GM19372 (cell line): ENCODE measurements around the gene CUX1.
"Not testable (repeated sequence)": the region's sequence is repeated elsewhere in the genome, so short reads cannot be mapped to it uniquely, and the experiment has no call there.

Source experiments
- ATAC-seq: cut with Tn5 transposase; IDR thresholded peaks from one replicate; pipeline ENCODE4 v1.9.1; 2021; ENCODE audit warnings: mild to moderate bottlenecking, low read depth, moderate library complexity; ENCODE audit not compliant: unreplicated experiment

Gene CUX1

GRCh38 chr7:102104245-102104644, 286.8 kb downstream of the CUX1 start:
- ATAC-seq = no peak

- ATAC-seq = no peak
Measured at GRCh38 chr7:102106625-102107024, 289.2 kb downstream of the CUX1 start.

DNA sequence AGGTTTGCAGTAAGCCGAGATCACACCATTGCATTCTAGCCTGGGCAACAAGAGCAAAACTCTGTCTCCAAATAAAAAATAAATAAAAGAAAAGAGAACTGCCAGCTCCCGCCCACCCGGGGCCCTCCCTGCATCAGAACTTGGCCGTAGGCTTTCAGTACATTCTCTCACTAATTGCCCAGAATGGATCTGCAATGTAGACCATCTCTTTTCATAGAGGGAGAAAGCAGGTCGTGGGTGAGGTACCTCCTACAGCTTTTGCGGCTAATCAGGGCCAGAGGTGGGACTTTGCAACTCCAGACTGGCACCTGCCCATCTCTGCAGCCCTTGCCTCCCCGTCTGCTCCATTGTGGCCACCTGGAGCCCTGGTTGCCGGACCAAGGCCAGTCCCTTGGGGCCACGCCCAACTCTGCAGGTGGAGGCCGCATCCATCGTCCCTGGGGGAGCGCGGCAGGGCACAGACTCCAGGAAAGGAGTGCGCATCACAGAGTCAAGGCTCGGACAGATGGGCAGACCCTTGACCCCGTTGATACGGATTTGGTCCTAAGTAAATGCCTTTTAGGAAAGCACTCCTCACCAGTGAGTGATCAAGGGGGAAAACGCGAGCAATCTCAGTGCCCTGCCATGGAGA, 290.2 kb downstream of the CUX1 start:
- ATAC-seq = no peak

DNA sequence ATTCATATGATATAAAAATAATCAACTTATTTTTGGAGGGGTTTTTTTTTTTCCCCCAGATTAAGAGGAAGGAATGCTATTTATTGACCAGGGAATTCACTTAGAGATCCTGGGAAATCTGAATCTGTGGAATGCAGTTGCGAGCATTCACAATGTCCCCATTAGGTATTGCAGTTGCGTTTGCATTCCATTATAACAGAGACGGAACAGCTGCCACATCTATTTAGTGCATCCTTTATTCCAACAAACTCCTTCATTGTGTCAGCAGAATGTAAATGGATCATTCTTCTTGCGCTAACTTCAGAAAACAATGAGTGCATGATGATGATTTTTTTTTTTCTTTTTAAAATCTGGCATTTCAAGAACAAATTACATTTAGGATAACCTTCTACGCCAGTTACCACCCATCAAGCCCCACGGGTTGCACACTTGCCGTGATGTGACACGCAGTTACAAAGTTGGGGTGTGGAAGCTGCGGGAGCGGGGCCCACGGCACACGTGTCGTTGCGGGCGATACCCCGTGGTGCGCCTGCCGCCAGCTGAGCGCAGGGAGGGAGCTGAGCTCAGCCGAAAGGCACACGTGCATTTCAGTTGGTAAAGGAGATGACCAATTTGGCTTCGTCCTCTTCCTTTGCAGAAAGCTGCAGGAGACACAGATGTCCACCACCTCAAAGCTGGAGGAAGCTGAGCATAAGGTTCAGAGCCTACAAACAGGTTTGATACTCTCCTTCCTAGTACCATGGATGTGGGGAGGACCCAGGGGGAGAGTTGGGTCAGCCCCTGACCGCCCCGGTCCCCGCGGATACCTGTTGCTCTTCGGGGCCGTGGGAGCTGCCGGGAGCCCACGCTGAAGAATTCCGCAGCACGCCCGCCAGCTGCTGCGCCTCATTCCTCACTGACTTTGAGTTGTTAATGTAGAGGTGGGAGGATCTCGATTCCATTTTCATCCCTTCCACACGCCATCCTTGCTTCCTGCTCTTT, 293.9 kb downstream of the CUX1 start:
- ATAC-seq = no peak

DNA sequence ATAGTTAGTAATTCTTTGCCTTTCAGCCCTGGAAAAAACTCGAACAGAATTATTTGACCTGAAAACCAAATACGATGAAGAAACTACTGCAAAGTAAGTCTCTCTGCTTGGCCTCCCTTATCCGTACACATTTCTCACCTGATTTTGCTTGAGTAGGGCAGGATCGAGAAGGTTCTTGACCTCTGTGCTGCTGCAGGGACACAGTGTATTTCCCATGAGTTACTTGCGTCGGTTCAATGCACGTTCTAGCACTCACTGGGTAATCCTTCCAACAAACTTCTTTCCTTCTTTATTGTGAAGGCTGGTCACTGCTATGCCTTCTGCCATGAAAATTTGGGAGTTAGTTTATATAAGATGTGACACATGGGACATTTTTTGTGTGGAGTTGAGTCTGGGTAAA, 297.8 kb downstream of the CUX1 start:
- ATAC-seq = no peak

DNA sequence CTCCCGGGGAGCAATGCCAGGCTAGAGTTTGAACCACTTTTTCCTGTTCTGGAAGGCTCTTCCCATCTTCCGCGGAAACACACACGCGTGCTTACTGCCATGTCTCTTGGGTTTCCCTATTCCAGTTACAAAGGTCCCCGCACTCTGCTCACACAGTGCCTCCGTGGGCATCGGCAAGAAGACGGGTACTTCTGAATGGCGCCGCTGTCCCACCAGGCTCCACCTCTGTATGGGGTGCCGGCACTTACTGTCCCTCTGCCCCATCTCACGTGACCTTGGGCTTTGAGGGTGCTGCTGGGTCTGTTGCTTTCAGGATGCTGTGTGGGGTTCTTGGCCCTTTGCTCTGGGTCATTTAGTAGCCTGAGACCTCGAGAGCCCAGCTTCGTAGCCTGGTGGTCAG, 298.5 kb downstream of the CUX1 start:
- no peak for ATAC-seq

- ATAC-seq = no peak
Measured at GRCh38 chr7:102117743-102118142, 300.3 kb downstream of the CUX1 start.

DNA sequence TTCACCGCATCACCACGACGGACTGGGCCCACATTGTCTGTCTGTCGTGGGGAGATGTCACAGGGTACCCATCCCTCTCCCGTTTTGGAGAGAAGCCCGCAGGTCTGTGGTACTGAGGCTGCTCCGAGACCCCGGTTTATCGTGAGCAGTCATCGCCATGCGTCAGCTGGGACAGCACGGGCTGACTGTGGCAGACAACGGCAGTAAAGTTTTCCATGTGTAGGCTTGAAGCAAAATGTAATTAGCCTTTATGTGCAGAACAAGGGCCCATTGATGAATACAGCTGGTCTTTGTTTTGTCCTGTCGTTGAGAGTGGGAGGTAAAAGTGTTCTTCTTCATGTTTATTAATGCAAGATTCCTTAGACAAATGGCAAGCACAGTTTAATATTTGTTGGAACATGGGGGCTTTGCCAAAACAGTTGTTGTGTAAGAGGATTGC, 301.8 kb downstream of the CUX1 start:
- no peak for ATAC-seq

GRCh38 chr7:102119925-102120324, 302.5 kb downstream of the CUX1 start:
- ATAC-seq = no peak

DNA sequence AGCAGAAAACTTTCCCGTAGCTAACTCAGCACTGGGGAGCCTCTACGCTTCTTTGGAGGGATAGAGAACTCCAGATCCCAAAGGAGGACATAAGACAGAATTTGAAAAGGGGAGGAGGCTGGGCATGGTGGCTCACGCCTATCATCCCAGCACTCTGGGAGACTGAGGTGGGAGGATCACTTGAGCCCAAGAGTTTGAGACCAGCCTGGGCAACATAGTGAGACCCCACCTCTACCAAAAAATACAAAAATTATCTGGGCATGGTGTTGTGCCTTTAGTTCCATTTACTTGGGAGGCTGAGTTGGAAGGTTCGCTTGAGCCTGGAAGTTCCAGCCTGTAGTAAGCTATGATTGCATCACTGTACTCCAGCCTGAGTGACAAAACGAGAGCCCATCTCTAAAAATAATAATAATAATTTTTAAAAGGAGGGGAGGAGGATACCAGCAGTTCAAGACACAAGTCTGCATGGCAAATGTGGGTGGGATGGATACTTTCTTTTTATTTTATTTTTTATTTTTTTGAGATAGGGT, 303.3 kb downstream of the CUX1 start:
- ATAC-seq = no peak

DNA sequence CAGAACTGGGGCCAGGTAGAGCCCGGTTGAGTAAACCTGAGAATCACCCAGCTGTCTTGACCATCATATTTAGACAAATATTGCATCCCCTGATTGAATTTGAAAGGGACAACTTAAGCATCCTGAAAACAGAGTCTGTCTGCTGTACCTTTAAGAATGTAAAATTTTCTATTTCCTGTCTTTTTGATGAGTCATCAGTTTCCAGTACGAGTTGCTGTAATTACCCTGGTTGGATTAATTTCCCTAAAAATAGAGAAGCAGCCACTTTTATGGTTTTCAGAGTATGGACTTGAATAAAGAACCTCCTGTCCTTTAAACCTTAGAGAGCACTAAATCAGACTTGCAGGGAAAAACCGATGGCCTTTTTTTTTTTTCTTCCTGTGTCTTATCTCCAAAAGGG, 304.6 kb downstream of the CUX1 start:
- no peak for ATAC-seq

DNA sequence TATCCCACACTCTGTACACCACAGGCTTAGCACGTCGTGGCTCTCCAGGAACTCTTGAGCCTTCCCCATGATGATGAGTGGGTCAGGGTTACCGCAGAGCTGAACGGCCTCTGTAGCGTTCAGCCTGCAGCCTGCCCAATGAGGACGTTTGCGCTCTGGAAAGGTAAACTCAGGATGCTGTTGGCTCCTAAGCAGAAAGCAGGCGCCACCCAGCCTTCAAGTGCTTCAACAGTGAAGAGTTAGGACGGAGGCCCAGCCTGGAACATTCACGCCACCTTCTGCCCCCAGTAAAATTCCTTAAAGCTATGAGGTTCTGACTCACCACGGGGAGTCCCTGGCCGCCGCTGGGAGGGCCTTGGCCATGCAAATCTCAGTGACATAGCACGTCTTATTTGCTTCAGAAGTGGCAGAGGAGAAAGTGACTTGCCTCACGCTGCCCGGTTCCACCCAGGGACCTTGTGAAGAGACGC, 307.7 kb downstream of the CUX1 start:
- ATAC-seq = no peak

GRCh38 chr7:102128303-102128702, 310.9 kb downstream of the CUX1 start:
- no peak for ATAC-seq

DNA sequence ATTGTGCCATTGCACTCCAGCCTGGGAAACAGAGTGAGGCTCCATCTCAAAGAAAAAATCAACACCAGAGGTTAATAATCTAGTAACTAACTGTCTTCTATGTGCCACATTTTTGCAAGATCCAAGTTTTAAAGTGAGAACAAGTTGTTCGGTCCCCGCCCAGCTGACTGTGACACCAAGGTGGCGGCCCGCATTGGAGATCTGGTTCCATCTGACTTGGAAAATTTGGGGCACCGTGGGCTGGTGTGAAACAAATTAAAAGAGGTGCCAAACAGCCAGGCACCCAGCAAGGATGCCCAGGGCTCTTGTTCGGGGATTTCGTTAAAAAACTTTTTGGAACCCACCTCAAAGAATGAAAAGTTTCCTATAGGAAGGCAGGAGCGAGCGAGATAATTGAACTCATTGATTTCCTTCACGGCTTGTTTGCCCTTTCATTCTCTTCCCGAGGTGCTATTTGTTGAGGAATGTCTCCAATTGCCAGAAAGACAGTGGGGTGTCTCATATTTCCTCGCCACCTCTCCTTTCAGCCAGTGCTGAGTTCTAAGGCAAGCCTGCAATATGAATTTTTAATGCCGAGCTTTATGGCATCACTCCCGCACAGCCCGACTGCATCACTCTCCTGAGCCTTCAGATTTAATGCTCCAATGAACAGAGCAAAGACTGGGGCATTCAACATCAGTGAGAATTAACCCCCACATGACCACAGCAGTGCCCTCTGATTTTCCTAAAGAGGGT, 312.4 kb downstream of the CUX1 start:
- ATAC-seq = no peak

DNA sequence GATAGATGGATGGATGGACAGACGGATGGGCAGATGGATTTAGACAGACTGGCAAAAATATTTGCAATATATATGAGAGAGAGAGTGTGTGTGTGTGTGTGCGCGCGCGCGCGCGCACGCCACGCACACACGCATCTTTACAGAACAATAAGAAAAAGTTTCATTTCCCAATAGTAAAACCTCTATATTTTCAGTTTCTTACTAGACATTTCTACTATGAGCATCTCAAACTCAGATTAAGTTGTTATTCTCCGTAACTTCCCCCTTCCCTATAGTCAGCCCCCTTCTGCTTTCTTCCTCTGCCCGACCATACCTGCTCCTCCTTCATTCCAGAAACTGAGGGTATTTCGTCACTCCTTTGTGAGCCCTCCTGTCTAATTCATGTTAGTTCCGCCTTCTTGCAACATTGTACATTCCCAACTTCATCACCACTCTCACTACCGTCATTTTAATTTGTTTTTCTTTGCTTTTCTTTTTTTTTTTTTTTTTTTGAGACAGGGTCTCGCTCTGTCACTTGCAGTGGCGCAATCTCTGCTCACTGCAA, 314.9 kb downstream of the CUX1 start:
- no peak for ATAC-seq

- no peak for ATAC-seq
Measured at GRCh38 chr7:102138676-102139075, 321.2 kb downstream of the CUX1 start.

DNA sequence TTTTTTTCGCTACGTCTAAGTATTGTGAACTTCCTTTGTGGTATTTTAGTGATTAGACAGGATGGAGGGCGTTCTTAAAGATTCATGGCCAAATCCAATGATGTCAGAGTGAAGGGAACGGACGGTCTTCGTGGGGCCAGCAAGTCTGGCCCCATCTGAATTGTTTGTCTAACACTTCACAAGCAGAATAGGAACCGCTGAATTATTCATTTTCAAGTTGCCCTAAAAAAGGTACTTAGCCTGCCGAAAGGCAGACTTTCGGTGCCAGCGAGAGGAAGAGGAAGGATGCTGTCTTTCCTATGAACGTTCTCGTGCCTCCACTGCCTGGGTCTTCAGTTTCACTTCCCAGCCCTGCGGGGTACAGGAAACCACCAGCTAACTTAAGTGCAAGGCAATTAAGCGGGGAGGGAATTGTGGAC, 323.5 kb downstream of the CUX1 start:
- ATAC-seq = no peak

- ATAC-seq = not testable (repeated sequence)
Measured at GRCh38 chr7:102142433-102142832, 325.0 kb downstream of the CUX1 start.

- ATAC-seq = no peak
Measured at GRCh38 chr7:102146122-102146521, 328.7 kb downstream of the CUX1 start.

DNA sequence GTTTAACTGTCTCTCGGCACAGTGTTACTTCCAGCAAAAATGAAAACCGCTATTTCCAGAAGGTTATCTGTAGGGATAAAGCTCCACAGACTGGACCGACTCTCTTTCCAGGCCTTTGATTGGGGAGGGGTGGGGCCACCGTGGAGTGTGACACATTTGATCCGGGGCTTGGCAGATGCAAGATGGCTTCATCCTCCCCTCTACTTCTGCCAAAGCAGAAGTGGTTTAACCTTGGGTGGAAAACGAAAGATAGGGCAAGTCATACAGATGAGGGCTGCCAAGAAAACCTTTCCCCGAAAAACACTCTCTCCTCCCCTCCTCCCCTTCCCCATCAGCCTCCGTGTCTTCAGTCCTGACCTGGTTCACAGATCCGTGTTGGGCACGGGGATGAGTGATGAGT, 329.6 kb downstream of the CUX1 start:
- no peak for ATAC-seq
